Bronchial epithelial cell (primary cell): ENCODE results near the gene LCP2. TPM values are rescaled to one million over a fixed set of nuclear protein-coding genes. Genes with fewer than 3 reads are reported as not detected.
"Not testable (repeated sequence)": the region's sequence is repeated elsewhere in the genome, so short reads cannot be mapped to it uniquely, and the experiment has no call there.

Experiments
- DNase-seq: peaks from one replicate; pipeline ENCODE4 v3.0.0-alpha.2; 2010; ENCODE audit warnings: low read depth
- FAIRE-seq: peaks from 2 replicates; lab custom pipeline; 2011; peaks lifted over from hg19 to GRCh38; lab: Jason Lieb, UNC
- H3K27me3 ChIP-seq: 2 replicates; pipeline ENCODE4 v1.5.1; 2011; ENCODE audit warnings: low read length; ENCODE audit not compliant: control insufficient read depth, insufficient read depth
- H3K36me3 ChIP-seq: 2 replicates; pipeline ENCODE4 v1.5.1; 2011; ENCODE audit warnings: low read length; ENCODE audit not compliant: control insufficient read depth, insufficient read depth
- H3K4me3 ChIP-seq: 2 replicates; pipeline ENCODE4 v1.5.1; 2011; ENCODE audit warnings: mild to moderate bottlenecking, low read depth, low read length, control low read depth
- CTCF ChIP-seq: IDR thresholded peaks from 2 replicates; pipeline ENCODE4 v1.5.1; 2011; ENCODE audit warnings: mild to moderate bottlenecking, moderate library complexity, low read length, control low read depth, inconsistent platforms; ENCODE audit not compliant: insufficient read depth, severe bottlenecking
- total RNA-seq: library from RNA; depleted of rRNA; stranded (reverse); fragments of >200 nt; gene quantifications from 2 replicates; pipeline ENCODE4 v1.2.1, GENCODE V29; 2014

LCP2 gene
- total RNA-seq, 1 donor from 2014 or later: not detected

- no peak for TF ChIP-seq CTCF
- no peaks in the 10 kb centered on the region for H3K27me3 ChIP-seq
- FAIRE-seq (no peak), DNase-seq (peak; percentile 53)
- no peaks in the 10 kb centered on the region for H3K36me3 ChIP-seq
- H3K4me3 ChIP-seq: no peak overlapping the region
Observed at GRCh38 chr5:170248172-170248930, 49.2 kb downstream of the LCP2 start.

- H3K27me3 ChIP-seq: no peaks in the 10 kb centered on the region
- H3K4me3 ChIP-seq: no peak overlapping the region
- DNase-seq (no peak), FAIRE-seq (no peak)
- H3K36me3 ChIP-seq: no peaks in the 10 kb centered on the region
- no peak for TF ChIP-seq CTCF
Observed at GRCh38 chr5:170247363-170247762, 50.2 kb downstream of the LCP2 start.

- Histone ChIP-seq H3K27me3 (no peaks in the 10 kb centered on the region), H3K36me3 (no peaks in the 10 kb centered on the region), H3K4me3 (no peak overlapping the region)
- FAIRE-seq: peak; percentile 81
- no peak for DNase-seq
- TF ChIP-seq CTCF: no peak
Observed at GRCh38 chr5:170246126-170246870, 51.3 kb downstream of the LCP2 start.

GRCh38 chr5:170245436-170245835 is 52.1 kb downstream of the LCP2 start:
- FAIRE-seq, H3K4me3 ChIP-seq, H3K27me3 ChIP-seq, H3K36me3 ChIP-seq, DNase-seq: not testable (repeated sequence)

- no peak for FAIRE-seq
- peaks cover 1% of the 10 kb centered on the region for H3K27me3 ChIP-seq
- H3K36me3 ChIP-seq: no peaks in the 10 kb centered on the region
- DNase-seq: no peak
- TF ChIP-seq CTCF: no peak
- no peak overlapping the region for H3K4me3 ChIP-seq
Observed at GRCh38 chr5:170238456-170239196, 59.0 kb downstream of the LCP2 start.
